GM19467 (cell line): Measurements from ENCODE around the gene IP6K1.
"Not testable (repeated sequence)": the region's sequence is repeated elsewhere in the genome, so short reads cannot be mapped to it uniquely, and the experiment has no call there.

Experiments used
- ATAC-seq: cut with Tn5 transposase; IDR thresholded peaks from one replicate; pipeline ENCODE4 v1.9.1; 2021; ENCODE audit warnings: mild to moderate bottlenecking, moderate library complexity; ENCODE audit not compliant: unreplicated experiment

Gene IP6K1

DNA sequence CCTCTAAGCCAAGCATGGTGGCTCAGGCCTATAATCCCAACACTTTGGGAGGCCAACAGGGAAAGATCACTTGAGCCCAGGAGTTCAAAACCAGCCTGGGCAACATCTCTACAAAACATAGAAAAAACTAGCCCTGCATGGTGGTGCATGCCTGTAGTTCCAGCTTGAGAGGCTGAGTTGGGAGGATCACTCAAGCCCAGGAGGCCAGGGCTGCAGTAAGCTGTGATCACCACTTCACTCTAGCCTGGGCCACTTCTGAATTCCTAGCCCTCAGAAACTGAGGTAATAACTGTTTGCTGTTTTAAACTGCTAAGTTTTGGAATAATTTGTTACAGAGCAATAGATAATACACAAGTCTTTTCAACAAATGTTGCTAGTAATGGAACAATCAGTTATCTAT lies 16.4 kb downstream of the IP6K1 start:
- no peak for ATAC-seq

DNA sequence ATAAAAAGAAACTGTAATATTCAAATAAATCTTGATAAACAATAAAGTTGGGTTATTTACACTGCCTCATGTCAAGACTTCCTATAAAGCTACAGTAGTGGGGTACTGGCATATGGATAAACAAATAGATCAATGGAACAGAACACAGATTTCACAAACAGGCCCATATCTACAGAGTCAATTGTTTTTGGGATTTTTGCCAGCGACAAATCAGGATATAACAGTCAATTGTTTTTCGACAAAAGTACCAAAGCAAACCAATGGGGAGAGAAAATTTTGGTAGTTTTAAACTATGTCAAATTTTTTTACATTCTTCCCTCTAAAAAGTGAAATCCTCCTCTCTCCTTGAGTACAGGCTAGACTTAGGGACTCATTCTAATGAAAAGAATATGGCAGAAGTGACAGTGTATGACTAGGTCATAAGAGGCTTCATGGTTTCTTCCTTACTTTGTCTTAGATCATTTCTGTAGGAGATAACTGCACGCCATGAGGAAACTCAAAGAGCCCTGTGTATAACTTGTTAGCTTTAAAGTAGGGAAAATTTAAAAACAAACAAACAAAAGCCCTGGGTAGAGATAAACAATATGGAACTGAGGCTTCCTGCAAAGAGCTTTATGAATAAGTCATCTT lies 16.9 kb downstream of the IP6K1 start:
- no peak for ATAC-seq

DNA sequence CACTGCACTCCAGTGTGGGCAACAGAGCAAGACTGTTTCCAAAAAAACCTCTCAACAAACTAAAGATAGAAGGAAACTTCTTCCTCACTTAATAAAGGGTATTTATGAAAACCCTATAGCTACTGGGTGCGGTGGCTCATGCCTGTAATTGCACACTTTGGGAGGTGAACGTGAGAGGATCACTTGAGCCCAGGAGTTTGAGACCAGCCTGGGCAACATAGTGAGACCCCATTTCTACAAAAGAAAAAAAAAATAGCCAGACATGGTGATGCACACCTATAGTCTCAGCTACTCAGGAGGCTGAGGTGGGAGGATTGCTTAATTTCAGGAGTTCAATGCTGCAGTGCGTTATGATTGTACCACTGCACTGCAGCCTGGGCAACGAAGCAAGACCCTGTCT lies 22.4 kb downstream of the IP6K1 start:
- ATAC-seq = no peak

DNA sequence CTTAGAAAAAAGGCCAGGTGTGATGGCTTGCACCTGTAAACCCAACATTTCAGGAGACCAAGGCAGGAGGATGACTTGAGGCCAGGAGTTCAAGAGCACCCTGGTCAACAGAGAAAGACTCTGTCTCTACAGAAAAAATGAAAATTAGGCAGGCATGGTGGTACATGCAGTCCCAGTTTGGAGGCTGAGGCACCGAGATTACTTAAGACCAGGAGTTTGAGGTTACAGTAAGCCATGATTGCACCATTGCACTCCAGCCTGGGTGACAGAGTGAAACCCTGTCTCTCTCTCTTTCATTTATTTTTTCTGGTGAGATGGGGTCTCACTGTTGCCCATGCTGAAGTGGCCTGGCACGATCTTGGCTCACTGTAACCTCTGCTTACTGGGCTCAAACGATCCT lies 24.7 kb downstream of the IP6K1 start:
- ATAC-seq = no peak

DNA sequence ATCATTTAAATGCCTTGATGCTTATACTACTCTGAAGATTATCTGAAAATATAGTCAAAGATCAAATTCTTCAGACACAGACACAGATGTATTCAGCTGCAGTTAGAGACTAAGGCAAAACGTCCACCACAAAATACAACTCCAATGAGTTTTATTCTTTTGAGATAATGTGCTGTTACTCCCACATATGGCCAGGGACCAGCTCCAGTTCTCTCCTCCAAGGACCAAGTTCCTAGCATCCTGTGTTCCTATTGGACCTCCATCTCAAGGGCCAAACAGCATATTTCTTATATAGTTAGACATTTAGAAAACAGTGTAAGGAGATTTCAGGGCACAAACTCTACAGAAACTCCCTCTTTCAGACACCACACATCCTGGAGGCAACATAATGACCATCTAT lies 27.1 kb downstream of the IP6K1 start:
- no peak for ATAC-seq

DNA sequence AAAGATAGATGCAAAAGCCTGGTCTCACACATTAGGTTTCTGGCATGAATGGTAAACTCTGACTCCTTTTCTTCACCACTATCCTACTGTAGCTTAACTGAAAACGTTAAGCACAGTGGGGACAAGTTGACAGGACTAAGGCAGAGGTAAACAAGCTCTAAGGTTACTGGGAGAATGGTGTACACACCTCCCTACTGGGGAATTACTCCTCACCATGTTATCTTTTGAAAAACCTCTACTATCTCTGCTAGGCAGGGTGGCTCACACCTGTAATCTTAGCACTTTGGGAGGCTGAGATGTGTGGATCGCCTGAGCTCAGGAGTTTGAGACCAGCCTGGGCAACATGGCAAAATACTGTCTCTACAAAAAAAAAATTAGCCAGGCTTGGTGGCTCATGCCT lies 29.1 kb downstream of the IP6K1 start:
- ATAC-seq = no peak

DNA sequence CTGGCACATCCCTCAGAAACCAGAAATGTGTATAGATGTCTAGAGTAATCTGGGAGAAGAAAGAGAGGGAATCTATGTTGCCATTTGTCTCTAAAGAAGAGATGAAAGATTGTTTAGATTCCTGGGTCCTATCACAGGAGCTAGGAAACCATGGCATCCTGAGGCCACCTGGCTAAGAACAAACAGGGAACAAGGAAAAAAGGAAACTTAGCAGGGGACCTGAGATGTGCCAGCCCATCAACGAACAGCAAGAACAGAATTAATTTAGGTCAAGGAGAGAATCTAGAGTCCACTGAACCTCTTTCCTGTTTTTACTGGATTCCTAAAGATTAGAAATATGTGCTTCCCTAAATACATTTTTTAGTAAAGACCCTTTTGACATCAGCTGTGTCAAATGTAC lies 30.3 kb downstream of the IP6K1 start:
- ATAC-seq = no peak

DNA sequence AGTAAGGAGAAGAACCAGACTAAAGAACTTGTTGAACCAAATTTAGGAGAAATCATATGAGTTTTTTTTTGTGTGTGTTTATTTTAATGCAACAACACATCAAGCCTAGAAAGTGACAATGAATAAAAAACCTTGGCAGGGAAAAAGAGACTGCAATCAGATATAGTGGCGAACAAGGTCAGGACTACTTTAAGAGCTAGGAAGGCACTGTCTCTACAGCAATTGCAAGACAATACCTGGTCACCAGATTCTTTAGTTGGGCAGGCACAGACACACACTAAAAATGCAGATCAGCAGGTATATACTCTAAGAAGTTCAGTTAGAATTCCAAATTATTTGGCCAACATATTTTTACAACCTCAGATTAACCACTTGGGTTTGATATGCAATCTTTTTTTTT lies 31.8 kb downstream of the IP6K1 start:
- ATAC-seq = no peak

DNA sequence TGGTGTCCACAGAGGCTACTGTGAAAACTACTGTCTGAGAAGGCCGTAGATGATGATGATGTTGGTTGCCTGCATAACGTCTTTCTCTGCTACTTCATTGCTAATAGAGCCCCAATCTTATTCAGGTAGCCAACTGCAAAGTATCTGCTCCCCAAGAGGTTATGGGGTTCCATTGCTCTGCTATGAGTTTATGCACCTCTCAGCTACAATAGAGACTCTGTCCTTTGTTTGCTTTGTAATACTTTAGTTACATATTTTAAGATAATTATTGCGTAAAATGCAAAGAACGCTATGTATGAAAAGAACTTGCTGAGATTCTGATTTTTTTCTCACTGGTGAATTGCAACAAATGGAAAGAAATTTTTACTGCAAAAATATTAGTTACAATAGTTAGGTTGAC lies 34.8 kb downstream of the IP6K1 start:
- no peak for ATAC-seq

DNA sequence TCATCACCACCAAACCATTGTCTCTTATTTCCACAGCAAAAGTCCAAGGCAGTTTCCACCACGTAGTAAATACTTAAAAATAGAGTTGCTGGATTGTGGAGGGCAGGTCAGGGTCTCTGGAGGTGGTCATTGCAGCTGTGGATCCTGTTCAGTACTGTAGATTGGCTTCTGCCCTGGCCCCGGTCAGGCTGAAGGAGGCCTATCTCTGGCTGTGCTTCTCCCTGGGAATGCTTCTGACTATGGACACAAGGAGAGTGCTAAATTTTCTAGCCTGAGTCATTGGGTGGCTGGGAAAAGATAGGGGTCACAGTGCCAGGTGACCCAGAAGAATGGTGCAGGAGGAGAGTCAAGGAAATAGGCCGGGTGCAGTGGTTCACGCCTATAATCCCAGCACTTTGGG lies 36.3 kb downstream of the IP6K1 start:
- no peak for ATAC-seq

DNA sequence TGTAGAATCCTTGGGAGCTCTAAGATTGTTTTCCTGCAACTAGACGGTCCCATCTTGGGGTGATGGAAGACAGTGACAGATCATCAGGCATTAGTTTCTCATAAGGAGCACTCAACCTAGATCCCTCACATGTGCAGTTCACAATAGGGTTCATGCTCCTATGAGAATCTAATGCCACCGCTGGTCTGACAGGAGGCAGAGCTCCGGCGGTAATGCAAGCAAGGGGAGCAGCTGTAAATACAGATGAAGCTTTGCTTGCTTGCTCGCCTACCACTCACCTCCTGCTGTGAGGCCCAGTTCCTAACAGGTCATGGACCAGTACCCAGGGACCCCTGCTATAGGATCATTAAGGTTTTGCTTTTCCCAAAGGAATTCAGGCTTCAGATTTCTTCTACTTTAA lies 37.5 kb downstream of the IP6K1 start:
- not testable (repeated sequence) for ATAC-seq

DNA sequence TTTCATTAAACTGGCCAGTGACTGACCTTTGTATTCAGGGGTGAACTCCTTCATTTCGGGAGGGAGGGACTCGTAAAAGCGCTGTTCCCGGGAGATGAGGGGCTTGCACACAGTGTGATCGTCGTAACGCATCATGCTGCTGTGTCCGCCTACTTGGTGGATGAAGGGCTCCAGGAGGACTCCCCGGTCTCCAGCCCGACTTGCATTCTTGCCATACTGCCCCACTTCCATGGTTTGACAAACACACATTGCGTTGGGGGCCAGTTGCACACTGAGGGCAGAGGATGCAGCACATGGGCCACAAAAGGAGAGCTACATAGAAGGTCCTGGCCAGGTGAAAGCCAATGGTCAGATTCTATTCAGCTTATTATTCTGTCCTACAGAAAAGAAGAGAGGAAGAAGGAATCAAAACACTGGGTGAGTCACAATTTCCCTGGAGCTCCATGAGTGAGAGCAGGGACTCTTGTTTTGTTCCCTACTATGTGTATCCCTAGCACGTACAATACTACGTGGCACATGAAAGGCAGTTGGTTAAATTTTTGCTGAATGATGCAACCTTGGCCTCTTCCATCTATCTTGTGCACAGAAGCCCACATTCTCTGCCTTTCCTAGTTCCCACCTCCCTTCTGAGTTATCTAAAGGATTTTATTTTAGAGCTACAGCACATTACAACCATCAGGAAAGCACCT lies 38.4 kb downstream of the IP6K1 start:
- ATAC-seq = no peak

DNA sequence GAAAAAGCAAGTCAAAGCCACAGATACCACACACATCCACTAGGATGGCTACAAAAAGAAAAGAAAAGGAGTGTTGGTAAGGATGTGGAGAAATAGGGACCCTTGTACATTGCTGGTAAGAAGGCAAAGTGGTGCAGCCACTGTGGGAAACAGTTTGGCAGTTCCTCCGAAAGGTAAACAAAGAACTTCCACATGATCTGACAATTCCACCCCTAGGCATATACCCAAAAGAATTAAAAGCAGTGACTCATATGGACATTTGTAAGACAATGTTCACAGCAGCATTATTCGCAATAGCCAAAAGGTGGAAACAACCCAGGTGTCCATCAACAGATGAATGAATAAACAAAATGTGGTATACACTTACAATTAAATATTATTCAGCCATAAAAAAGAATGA lies 40.4 kb downstream of the IP6K1 start:
- ATAC-seq = no peak

DNA sequence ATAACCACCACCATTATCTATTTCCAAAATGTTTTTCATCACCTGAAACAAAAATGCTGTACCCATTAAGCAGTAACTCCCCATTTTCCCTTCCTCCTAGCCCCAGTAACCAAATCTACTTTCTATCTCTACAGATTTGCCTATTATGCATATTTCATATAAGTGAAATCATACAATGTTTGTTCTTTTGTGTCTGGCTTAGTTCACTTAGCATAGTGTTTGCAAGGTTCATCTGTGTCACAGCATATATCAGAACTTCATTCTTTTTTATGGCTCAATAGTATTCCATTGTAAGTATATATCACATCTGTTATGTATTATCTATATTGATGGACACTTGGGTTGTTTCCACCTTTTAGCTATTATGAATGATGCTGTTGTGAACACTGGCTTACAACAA lies 45.9 kb downstream of the IP6K1 start:
- no peak for ATAC-seq

DNA sequence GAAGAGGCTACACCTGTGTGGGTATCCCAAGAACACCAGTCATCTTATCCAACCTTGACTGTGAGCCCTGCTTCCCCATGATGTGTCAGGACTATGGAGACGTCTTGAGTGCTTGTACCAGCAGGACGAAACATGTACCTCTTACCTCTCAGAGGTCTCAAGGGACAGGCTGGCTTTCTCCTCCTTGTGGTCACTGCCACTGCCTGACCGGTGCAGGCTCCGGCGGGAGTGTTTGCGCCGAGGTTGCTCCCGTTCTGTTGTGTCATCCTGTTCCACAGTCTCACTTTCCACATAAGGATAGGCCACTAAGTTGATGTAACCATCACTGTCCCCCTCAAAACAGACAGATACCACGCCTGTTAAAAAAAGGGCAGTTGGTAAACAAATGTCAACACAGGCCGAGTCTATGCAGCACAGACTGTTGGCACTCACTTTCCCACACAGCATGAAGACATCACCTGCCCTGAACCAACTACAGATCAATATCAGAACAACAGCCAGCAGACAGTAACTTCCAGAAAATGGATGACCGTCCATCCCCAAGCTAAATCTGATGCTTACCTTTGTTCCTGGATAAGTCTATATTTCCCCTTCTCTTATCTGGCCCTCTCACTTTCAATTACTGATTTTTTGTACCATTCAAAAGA lies 48.2 kb downstream of the IP6K1 start:
- no peak for ATAC-seq

DNA sequence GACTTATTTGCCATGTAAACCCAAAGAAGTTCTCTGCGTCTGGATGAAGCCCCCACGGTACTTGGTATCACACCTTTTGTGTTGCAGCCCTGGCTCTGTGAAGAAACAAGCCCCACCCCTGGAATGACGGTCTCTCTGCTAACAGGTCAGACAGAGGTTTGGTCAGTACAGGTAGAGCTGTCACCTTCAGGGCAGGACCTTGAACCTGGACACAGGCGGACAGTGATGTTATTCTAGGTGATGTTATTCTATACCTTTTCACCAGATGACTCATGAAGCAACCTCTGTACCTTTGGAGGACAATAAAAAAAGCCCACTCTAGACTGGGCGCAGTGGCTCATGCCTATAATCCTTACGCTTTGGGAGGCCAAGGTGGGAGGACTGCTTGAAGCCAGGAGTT lies 51.6 kb downstream of the IP6K1 start:
- ATAC-seq = no peak

DNA sequence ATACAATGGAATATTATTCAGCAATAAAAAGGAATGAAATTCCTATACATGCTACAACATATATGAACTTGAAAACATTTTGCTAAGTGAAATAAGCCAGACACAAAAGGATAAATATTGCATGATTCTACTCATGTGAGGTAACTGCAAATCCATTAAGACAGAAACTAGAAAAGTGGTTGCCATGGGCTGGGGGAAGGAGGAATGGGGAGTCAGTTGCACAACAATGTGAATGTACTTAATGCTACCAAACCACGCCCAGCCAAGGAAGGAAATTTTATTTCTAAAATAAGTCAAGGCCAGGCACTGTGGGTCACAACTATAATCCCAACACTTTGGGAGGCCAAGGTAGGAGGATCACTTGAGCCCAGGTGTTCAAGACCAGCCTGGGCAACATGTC lies 52.8 kb downstream of the IP6K1 start:
- no peak for ATAC-seq

DNA sequence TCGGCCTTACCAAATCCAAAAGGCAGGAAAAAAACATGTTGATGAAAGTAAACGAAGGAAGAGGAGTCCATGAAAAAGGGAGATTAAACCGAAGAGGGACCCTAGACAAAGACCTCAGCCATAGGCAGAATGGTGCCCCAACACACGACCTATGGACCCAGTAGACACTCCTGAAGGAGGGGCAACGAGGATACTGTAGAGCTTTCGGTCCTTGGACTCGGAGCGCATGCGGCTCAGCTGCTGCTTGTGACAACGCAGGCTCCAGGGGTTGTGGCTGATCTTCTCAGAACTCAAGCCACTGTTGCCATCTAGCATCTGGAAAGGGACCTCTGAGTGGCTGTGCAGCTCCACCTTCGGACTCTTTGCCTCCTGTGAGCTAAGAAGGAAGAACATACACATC lies 53.7 kb downstream of the IP6K1 start:
- no peak for ATAC-seq

DNA sequence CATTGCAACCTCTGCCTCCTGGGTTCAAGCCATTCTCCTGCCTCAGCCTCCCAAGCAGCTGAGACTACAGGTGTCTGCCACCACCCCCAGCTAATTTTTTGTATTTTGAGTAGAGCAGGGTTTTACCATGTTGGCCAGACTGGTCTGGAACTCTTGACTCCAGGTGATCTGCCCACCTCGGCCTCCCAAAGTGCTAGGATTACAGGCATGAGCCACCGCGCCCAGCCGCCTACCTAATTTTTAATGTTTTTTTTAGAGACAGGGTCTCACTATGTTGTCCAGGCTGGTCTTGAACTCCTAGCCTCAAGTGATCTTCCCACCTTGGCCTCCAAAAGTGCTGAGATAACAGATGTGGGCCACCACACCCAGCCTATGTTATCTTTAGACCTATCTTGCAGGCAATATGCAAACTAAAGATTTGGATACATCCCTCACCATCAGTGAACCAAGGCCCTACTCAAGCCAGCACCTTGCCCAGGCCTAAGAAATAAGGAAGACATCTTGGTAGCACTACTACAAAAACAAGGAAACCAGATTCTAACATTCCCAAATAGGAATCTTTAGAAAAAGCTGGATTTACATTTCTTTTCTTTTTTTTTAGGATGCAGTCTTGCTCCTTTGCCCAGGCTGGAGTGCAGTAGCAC lies 56.3 kb downstream of the IP6K1 start:
- ATAC-seq = no peak

DNA sequence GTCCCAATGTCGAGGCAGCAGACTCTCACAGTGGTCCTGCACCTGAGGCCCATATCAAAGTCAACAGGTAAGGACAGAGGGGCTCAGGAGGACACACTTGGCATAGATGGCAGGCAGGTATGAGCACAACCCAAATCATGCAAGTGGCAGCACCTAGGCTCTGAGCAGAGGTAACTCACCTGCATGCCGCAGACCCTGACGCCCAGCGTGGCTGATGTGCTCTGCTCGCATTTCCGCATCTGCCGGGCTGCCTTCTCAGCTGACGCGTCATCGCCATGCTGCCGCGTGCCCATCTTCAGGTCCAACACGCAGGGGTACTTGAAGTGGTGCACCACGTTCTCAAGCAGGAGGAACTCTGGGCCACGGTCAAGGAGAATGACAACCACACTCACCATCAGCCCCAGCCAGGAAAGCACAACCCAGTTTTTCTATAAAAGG lies 58.4 kb downstream of the IP6K1 start:
- no peak for ATAC-seq

DNA sequence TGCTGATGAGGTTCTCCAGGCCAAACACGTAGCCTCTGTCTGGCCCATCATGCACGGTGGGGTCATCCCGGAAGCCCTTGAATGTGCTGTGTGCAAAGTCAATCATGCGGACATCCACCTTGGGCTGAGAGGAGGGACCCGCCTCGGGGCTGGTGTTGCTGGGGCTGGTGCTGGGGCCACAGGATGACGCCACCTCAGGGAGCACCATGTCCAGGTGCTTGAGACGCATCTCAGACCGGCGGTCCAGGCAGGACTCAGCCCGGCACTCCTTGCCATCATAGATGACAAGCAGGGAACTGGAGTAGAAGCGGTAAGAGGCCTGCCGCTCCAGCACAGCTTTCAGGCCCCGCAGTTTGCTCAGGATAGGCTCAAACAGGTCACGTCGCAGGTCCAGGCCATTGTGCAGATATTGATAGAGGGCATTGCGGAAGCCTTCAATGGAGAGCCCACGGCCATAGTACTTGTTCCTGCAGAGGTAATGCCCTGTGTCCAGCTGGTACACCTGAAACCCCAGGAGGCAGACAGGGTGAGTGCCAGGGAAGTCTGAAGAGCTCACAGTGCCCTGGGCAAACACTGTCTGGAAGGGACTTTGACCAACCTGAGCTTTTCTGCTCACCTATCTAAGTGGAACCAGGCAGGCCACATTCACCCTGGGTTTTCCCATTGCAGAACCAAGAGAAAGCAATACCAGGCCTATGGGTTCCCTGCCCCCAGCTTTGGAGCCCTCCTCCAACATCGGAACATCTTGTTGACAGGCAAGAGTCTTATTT lies 59.0 kb downstream of the IP6K1 start:
- ATAC-seq = no peak
